HEK293T (cell line): ENCODE data around the gene ERRFI1.

ENCODE experiments used
- BHLHE40 ChIP-seq: fragments of 450-650 bp; IDR thresholded peaks from 2 replicates; pipeline ENCODE4 v1.6.1; 2016; ENCODE audit warnings: mild to moderate bottlenecking, moderate library complexity, borderline replicate concordance
- FOXA1 ChIP-seq: fragments of 450-650 bp; IDR thresholded peaks from 2 replicates; pipeline ENCODE4 v1.6.1; 2016; ENCODE audit warnings: mild to moderate bottlenecking
- FOXK2 ChIP-seq: fragments of 450-650 bp; IDR thresholded peaks from 2 replicates; pipeline ENCODE4 v1.6.1; 2016; ENCODE audit warnings: mild to moderate bottlenecking
- FOXM1 ChIP-seq: fragments of 450-650 bp; IDR thresholded peaks from 2 replicates; pipeline ENCODE4 v1.6.1; 2017; ENCODE audit warnings: mild to moderate bottlenecking, borderline replicate concordance
- HDGF ChIP-seq: fragments of 450-650 bp; IDR thresholded peaks from 2 replicates; pipeline ENCODE4 v1.6.1; 2017; ENCODE audit warnings: antibody characterized with exemption, borderline replicate concordance
- NFRKB ChIP-seq: fragments of 450-650 bp; IDR thresholded peaks from 2 replicates; pipeline ENCODE4 v1.6.1; 2016; ENCODE audit warnings: mild to moderate bottlenecking, moderate library complexity
- SP1 ChIP-seq: fragments of 450-650 bp; IDR thresholded peaks from 2 replicates; pipeline ENCODE4 v1.6.1; 2017
- ZNF384 ChIP-seq: fragments of 450-650 bp; IDR thresholded peaks from 2 replicates; pipeline ENCODE4 v1.6.1; 2016

DNA sequence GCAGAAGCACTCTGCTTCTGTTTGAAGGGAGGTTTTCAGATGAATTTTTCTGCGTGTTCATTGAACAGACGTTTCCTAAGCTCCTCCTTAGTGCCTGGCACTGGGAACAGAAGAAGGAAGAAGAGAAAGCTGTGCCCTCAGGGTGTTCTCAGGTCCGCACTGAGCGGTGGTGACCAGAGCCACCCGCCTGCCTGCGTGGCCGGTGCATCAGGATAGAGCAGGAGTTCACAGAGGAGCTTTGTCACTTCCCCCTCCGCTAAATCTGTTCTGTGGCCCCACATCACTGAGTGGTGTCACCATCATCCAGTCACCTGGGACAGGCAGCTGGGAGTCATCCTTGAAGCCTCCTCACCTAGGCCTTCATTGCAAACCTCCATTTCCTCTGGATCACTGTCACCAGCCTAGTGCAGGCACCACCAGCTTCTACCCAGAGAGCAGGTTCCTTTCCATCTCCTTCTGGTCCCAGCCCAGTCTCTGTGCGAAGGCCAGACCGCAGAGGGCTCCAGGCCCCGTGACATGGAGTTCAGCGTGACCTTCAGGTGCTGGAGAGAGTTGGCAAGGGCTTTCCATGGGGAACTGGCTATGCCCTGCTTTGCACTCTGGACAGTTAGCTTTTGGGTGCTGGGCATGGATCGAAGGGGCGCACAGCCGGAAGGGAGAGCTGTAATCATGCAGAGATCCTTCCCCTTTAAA, 42.9 kb downstream of the ERRFI1 start:
- TF ChIP-seq SP1, result no peak
- TF ChIP-seq ZNF384, result no peak
- no peak for TF ChIP-seq BHLHE40
- TF ChIP-seq FOXA1, result no peak
- TF ChIP-seq FOXM1, result no peak
- TF ChIP-seq HDGF, result no peak
- no peak for TF ChIP-seq NFRKB
- no peak for TF ChIP-seq FOXK2
